Rectal smooth muscle tissue (tissue), 1 donor: ENCODE results near the gene HES1.
"Not testable (repeated sequence)": the region's sequence is repeated elsewhere in the genome, so short reads cannot be mapped to it uniquely, and the experiment has no call there.

Source experiments
- H3K27ac ChIP-seq: one replicate; pipeline ENCODE4 v1.7.0; 2013; ENCODE audit warnings: low read depth, low read length, inconsistent platforms
- H3K27me3 ChIP-seq: one replicate; pipeline ENCODE4 v1.7.0; 2013; ENCODE audit warnings: low read length; ENCODE audit not compliant: control insufficient read depth, insufficient read depth
- H3K36me3 ChIP-seq: one replicate; pipeline ENCODE4 v1.7.0; 2013; ENCODE audit warnings: low read length; ENCODE audit not compliant: control insufficient read depth, insufficient read depth
- H3K4me1 ChIP-seq: one replicate; pipeline ENCODE4 v1.7.0; 2013; ENCODE audit warnings: low read length; ENCODE audit not compliant: control insufficient read depth, insufficient read depth
- H3K4me3 ChIP-seq: one replicate; pipeline ENCODE4 v1.7.0; 2013; ENCODE audit warnings: low read length
- H3K9ac ChIP-seq: one replicate; pipeline ENCODE4 v1.7.0; 2013; ENCODE audit warnings: low read length

Gene HES1

GRCh38 chr3:194135806-194136518, at the start of gene HES1:
TSS of gene HES1 (plus strand) at chr3:194136148. CDS start at chr3:194136381, 233 bp downstream.
- Histone ChIP-seq H3K9ac (peak within 1 kb of the TSS; percentile 39), H3K27ac (peak within 1 kb of the TSS; percentile 93), H3K36me3 (no peaks in the 10 kb centered on the region), H3K4me1 (peaks cover 23% of the 10 kb centered on the region), H3K27me3 (no peaks in the 10 kb centered on the region), H3K4me3 (peak within 1 kb of the TSS; percentile 80)

- Histone ChIP-seq H3K4me3 (no peak overlapping the region), H3K4me1 (peaks cover 2% of the 10 kb centered on the region), H3K9ac (no peak overlapping the region), H3K36me3 (no peaks in the 10 kb centered on the region), H3K27me3 (no peaks in the 10 kb centered on the region), H3K27ac (no peak overlapping the region)
Observed at GRCh38 chr3:194086388-194087075, 49.4 kb upstream of the HES1 start.

GRCh38 chr3:194087280-194087679, 48.7 kb upstream of the HES1 start:
- Histone ChIP-seq H3K27ac (no peak overlapping the region), H3K36me3 (no peaks in the 10 kb centered on the region), H3K9ac (no peak overlapping the region), H3K4me3 (no peak overlapping the region), H3K4me1 (peaks cover 2% of the 10 kb centered on the region), H3K27me3 (no peaks in the 10 kb centered on the region)

- H3K9ac ChIP-seq: no peak overlapping the region
- H3K27me3 ChIP-seq: no peaks in the 10 kb centered on the region
- peaks cover 2% of the 10 kb centered on the region for H3K4me1 ChIP-seq
- H3K4me3 ChIP-seq: no peak overlapping the region
- no peaks in the 10 kb centered on the region for H3K36me3 ChIP-seq
- no peak overlapping the region for H3K27ac ChIP-seq
Observed at GRCh38 chr3:194087995-194088855, 47.7 kb upstream of the HES1 start.

GRCh38 chr3:194089357-194090177, 46.4 kb upstream of the HES1 start:
- Histone ChIP-seq H3K36me3 (no peaks in the 10 kb centered on the region), H3K27ac (no peak overlapping the region), H3K4me1 (peaks cover 2% of the 10 kb centered on the region), H3K27me3 (no peaks in the 10 kb centered on the region), H3K9ac (no peak overlapping the region), H3K4me3 (no peak overlapping the region)

GRCh38 chr3:194090178-194090555, 45.8 kb upstream of the HES1 start:
- not testable (repeated sequence) for H3K27me3 ChIP-seq, H3K9ac ChIP-seq, H3K4me1 ChIP-seq, H3K4me3 ChIP-seq, H3K36me3 ChIP-seq, H3K27ac ChIP-seq

GRCh38 chr3:194090716-194091115, 45.2 kb upstream of the HES1 start:
- Histone ChIP-seq H3K27me3 (no peaks in the 10 kb centered on the region), H3K4me1 (peaks cover 2% of the 10 kb centered on the region), H3K9ac (no peak overlapping the region), H3K36me3 (no peaks in the 10 kb centered on the region), H3K4me3 (no peak overlapping the region), H3K27ac (no peak overlapping the region)

GRCh38 chr3:194091141-194091540, 44.8 kb upstream of the HES1 start:
- H3K27me3 ChIP-seq: no peaks in the 10 kb centered on the region
- no peak overlapping the region for H3K9ac ChIP-seq
- H3K27ac ChIP-seq: no peak overlapping the region
- peaks cover 2% of the 10 kb centered on the region for H3K4me1 ChIP-seq
- H3K4me3 ChIP-seq: no peak overlapping the region
- no peaks in the 10 kb centered on the region for H3K36me3 ChIP-seq

GRCh38 chr3:194091897-194092296, 44.1 kb upstream of the HES1 start:
- H3K27me3 ChIP-seq, H3K36me3 ChIP-seq, H3K4me3 ChIP-seq, H3K9ac ChIP-seq, H3K4me1 ChIP-seq, H3K27ac ChIP-seq: not testable (repeated sequence)

- Histone ChIP-seq H3K4me1 (no peaks in the 10 kb centered on the region), H3K27ac (no peak overlapping the region), H3K4me3 (no peak overlapping the region), H3K9ac (no peak overlapping the region), H3K27me3 (no peaks in the 10 kb centered on the region), H3K36me3 (no peaks in the 10 kb centered on the region)
Observed at GRCh38 chr3:194092881-194093301, 43.1 kb upstream of the HES1 start.

- no peaks in the 10 kb centered on the region for H3K36me3 ChIP-seq
- H3K4me3 ChIP-seq: no peak overlapping the region
- no peaks in the 10 kb centered on the region for H3K27me3 ChIP-seq
- no peak overlapping the region for H3K9ac ChIP-seq
- no peak overlapping the region for H3K27ac ChIP-seq
- H3K4me1 ChIP-seq: no peaks in the 10 kb centered on the region
Observed at GRCh38 chr3:194093842-194094241, 42.1 kb upstream of the HES1 start.

GRCh38 chr3:194095464-194095863, 40.5 kb upstream of the HES1 start:
- no peak overlapping the region for H3K27ac ChIP-seq
- peaks cover 3% of the 10 kb centered on the region for H3K27me3 ChIP-seq
- H3K36me3 ChIP-seq: no peaks in the 10 kb centered on the region
- H3K4me3 ChIP-seq: no peak overlapping the region
- H3K9ac ChIP-seq: no peak overlapping the region
- no peaks in the 10 kb centered on the region for H3K4me1 ChIP-seq
